Aorta (tissue), 5 donors: ENCODE data around the gene HTR2A. TPM values are rescaled to one million over a fixed set of nuclear protein-coding genes. Genes with fewer than 3 reads are reported as not detected.

Experiments
- ATAC-seq: fragments of 200-7000 bp; cut with Tn5 transposase; one replicate; pipeline ENCODE4 v1.9.1; 2022; ENCODE audit warnings: moderate library complexity; ENCODE audit not compliant: low FRiP score
- DNase-seq, 2 donors: peaks; one replicate each; pipeline ENCODE4 v3.0.0-alpha.2; 2020
- H3K27ac ChIP-seq, 2 donors: one replicate each; pipeline ENCODE4 v1.5.1; 2013; ENCODE audit warnings: low read length in 2 of 2, mild to moderate bottlenecking in 2 of 2, moderate library complexity in 2 of 2, control low read depth in 1 of 2, inconsistent platforms in 1 of 2, low read depth in 1 of 2
- H3K27me3 ChIP-seq, 2 donors: one replicate each; pipeline ENCODE4 v1.6.1; 2013; ENCODE audit warnings: control low read depth in 1 of 2, low read length in 1 of 2, mild to moderate bottlenecking in 1 of 2, moderate library complexity in 1 of 2; ENCODE audit not compliant: insufficient read depth in 2 of 2, control insufficient read depth in 1 of 2
- H3K36me3 ChIP-seq, 2 donors: one replicate each; pipeline ENCODE4 v1.6.1; 2013; ENCODE audit warnings: control low read depth in 1 of 2, low read length in 1 of 2, mild to moderate bottlenecking in 1 of 2; ENCODE audit not compliant: insufficient read depth in 2 of 2, control insufficient read depth in 1 of 2
- H3K4me1 ChIP-seq, 2 donors: one replicate each; pipeline ENCODE4 v1.6.1; 2013; ENCODE audit warnings: low read length in 2 of 2, control low read depth in 1 of 2, mild to moderate bottlenecking in 1 of 2, moderate library complexity in 1 of 2; ENCODE audit not compliant: insufficient read depth in 2 of 2, control insufficient read depth in 1 of 2
- H3K4me3 ChIP-seq, 2 donors: one replicate each; pipeline ENCODE4 v1.5.1; 2013; ENCODE audit warnings: low read length in 2 of 2, control low read depth in 1 of 2, mild to moderate bottlenecking in 1 of 2
- H3K9me3 ChIP-seq: one replicate; pipeline ENCODE4 v1.6.1; 2013; ENCODE audit warnings: mild to moderate bottlenecking, low read length; ENCODE audit not compliant: control insufficient read depth
- WGBS, 2 donors: extraction: QIAGEN DNeasy Blood & Tissue Kit; methylation state at CpG; one replicate each; pipeline ENCODE4 v1.1.7; 2013; 5-methylcytosine and 5-hydroxymethylcytosine counted together
- intact Hi-C, 2 donors: fragments of 100-400 bp; cut with DNase I; formaldehyde crosslinking; loops; one replicate each; pipeline versions ENCODE4 v1.14.2 to v1.15.0; 2022
- polyA plus RNA-seq, 2 donors: library from polyadenylated mRNA; stranded (reverse); fragments of 200-250 nt; gene quantifications; one replicate each; pipeline ENCODE4 v1.2.3, GENCODE V29; 2013
- total RNA-seq, 2 donors: library from RNA; stranded (reverse); fragmentation: NEBNext Ultra II Directional; extraction: Animal tissue kit (Norgen Biotek cat#: 25700); gene quantifications; one replicate each; pipeline ENCODE4 v1.2.1, GENCODE V29; 2021
- donor health status: healthy with polysubstance abuse.
- donor health status: Bipolar disorder and iron deficiency.
- donor health status: DM: no; HTN: no; CAD: no.
- donor health status: DM: no; HTN: no; CAD: no.
- donor health status: DM: yes; HTN: yes; CAD: no.

The HTR2A gene
- total and polyA plus RNA-seq, 4 donors = 0.61 to 10.8 (median 2.7) TPM

GRCh38 chr13:46796515-46797474 lies 100.1 kb downstream of the HTR2A start, which contains the start of gene ESD:
ESD (minus strand) TSS chr13:46797161; CDS start chr13:46791413, 5,748 bp downstream.
- H3K4me3 ChIP-seq = peak within 1 kb of the TSS; percentile 54 to 57
- 0 to 1% methylated on average over 73 to 77 of the region's 77 CpGs for WGBS, 2 donors
- no peaks in the 10 kb centered on the region for H3K36me3 ChIP-seq
- H3K4me1 ChIP-seq = no peaks in the 10 kb centered on the region
- H3K9me3 ChIP-seq = no peaks in the 10 kb centered on the region
- peak within 1 kb of the TSS; percentile 46 to 96 for H3K27ac ChIP-seq
- no peaks in the 10 kb centered on the region for H3K27me3 ChIP-seq
- DNase-seq (peak; percentile 97 to 99), ATAC-seq (peak; percentile 99)
- intact Hi-C loops = loop anchor here in 1 of 2 donors (10.0 kb wide), 1 partner anchor 288 kb away; no protein-coding TSS in a partner anchor

- no peaks in the 10 kb centered on the region for H3K36me3 ChIP-seq
- H3K4me1 ChIP-seq = no peaks in the 10 kb centered on the region
- WGBS, 2 donors = 56 to 60% methylated on average over 5 of the region's 5 CpGs
- peak overlapping the region; percentile 54 to 57 for H3K4me3 ChIP-seq
- no peaks in the 10 kb centered on the region for H3K9me3 ChIP-seq
- intact Hi-C loops = loop anchor here in 1 of 2 donors (10.0 kb wide), 1 partner anchor 289 kb away; no protein-coding TSS in a partner anchor
- ATAC-seq (no peak), DNase-seq (no peak)
- H3K27ac ChIP-seq = peak overlapping the region; percentile 46 to 96
- no peaks in the 10 kb centered on the region for H3K27me3 ChIP-seq
Observed at GRCh38 chr13:46796129-46796514, 100.7 kb downstream of the HTR2A start.

- Histone ChIP-seq H3K9me3 (no peaks in the 10 kb centered on the region), H3K27ac (no peak overlapping the region), H3K36me3 (no peaks in the 10 kb centered on the region), H3K4me1 (no peaks in the 10 kb centered on the region), H3K27me3 (no peaks in the 10 kb centered on the region), H3K4me3 (no peak overlapping the region)
- ATAC-seq = no peak
- intact Hi-C loops = loop anchor here in 1 of 2 donors (10.0 kb wide), 1 partner anchor 289 kb away; no protein-coding TSS in a partner anchor
- 83 to 87% methylated on average over 6 of the region's 6 CpGs for WGBS, 2 donors
- DNase-seq = no peak
Observed at GRCh38 chr13:46795321-46795720, 101.5 kb downstream of the HTR2A start.

GRCh38 chr13:46783504-46783903 lies 113.3 kb downstream of the HTR2A start:
- 87 to 91% methylated on average over 3 of the region's 3 CpGs for WGBS, 2 donors
- intact Hi-C loops = no loop called here
- Histone ChIP-seq H3K4me3 (no peak overlapping the region), H3K36me3 (peaks cover 0 to 3% of the 10 kb centered on the region in 2 donors), H3K27me3 (no peaks in the 10 kb centered on the region), H3K4me1 (no peaks in the 10 kb centered on the region), H3K27ac (no peak overlapping the region), H3K9me3 (no peaks in the 10 kb centered on the region)
- DNase-seq (no peak), ATAC-seq (no peak)

- no peaks in the 10 kb centered on the region for H3K9me3 ChIP-seq
- H3K27me3 ChIP-seq = no peaks in the 10 kb centered on the region
- ATAC-seq = no peak
- no peak overlapping the region for H3K4me3 ChIP-seq
- no peaks in the 10 kb centered on the region for H3K4me1 ChIP-seq
- peak overlapping the region in 1 of 2 donors; percentile 69 for H3K27ac ChIP-seq
- intact Hi-C loops = no loop called here
- DNase-seq = no peak
- 71 to 72% methylated on average over 2 of the region's 2 CpGs for WGBS, 2 donors
- peaks cover 0 to 3% of the 10 kb centered on the region in 2 donors for H3K36me3 ChIP-seq
Observed at GRCh38 chr13:46782691-46783090, 114.2 kb downstream of the HTR2A start.

GRCh38 chr13:46782066-46782465 lies 114.8 kb downstream of the HTR2A start:
- Histone ChIP-seq H3K27ac (no peak overlapping the region), H3K36me3 (peaks cover 0 to 3% of the 10 kb centered on the region in 2 donors), H3K27me3 (no peaks in the 10 kb centered on the region), H3K4me1 (no peaks in the 10 kb centered on the region), H3K4me3 (no peak overlapping the region), H3K9me3 (no peaks in the 10 kb centered on the region)
- ATAC-seq (no peak), DNase-seq (no peak)
- intact Hi-C loops = no loop called here
- 70 to 73% methylated on average over 1 of the region's 1 CpG for WGBS, 2 donors

Other genes with a start within 250 kb of the HTR2A start
- gene ESD, start 99.9 kb downstream of the HTR2A start, total RNA-seq = 100 to 1,000 TPM; 113 to 127 TPM
- gene ESD, start 99.9 kb downstream of the HTR2A start, polyA plus RNA-seq = 100 to 1,000 TPM; 167 to 223 TPM